HG03571 (cell line): ENCODE results near the gene ULK2.
"Not testable (repeated sequence)": the region's sequence is repeated elsewhere in the genome, so short reads cannot be mapped to it uniquely, and the experiment has no call there.

Source experiments
- ATAC-seq: cut with Tn5 transposase; IDR thresholded peaks from one replicate; pipeline ENCODE4 v1.9.1; 2021; ENCODE audit not compliant: unreplicated experiment

Gene ULK2

GRCh38 chr17:19867329-19868078 is at the start of gene ULK2:
Gene ULK2, minus strand, starts transcription at chr17:19867936. Its CDS starts 519 bp downstream, at chr17:19867417.
- ATAC-seq: no peak

DNA sequence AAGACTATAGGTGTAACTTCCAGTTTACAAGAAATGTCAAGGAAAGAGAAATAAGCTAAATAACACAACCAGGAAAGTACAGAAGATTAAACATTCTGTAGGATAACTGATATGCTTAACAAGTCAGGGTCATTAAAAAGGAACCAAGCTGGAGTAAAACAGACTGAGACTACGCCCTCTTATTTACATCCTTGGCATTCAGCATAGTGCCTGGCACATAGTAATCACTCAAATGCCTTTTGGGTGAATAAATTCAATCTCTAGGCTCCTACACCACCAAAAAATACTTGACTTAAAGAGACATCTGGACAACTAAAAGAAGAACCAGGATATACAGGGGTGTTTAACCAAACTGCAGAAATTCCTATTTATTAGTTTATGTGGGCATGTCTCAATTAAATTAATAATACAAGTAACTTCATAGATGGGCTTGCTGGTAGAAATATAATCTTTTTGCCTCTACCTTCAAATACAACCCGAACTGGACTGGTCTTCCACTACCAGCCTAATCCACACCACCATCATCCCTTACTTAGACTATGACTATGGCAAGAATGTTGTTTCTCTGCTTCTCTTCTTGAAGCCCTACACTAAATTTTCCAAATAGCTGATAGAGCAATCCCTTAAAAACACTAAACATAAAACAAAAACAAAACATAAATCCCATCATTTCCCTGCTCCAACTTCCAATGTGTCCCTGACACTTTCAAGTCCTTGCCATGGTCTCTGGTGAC is 47.7 kb upstream of the ULK2 start:
- no peak for ATAC-seq

- ATAC-seq: no peak
Observed at GRCh38 chr17:19911033-19911432, 43.3 kb upstream of the ULK2 start.

DNA sequence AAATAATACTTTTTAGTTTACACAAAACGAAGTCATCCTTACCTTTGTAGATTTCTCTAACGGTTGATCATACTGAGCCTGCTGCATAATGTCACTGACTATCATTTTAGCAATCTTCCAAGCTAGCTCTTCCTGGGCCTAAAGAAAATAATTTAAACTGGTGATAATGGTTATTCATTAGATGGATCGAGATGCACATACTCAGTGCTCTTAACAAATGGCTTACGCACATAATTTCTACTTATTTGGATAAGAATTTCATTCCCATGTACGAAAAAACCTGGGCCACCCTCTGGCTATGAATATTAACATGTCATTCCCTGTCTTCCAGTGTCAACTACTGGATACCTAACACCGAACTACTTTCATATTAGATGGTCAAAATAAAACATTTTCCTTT is 41.4 kb upstream of the ULK2 start:
- no peak for ATAC-seq

- ATAC-seq: no peak
Observed at GRCh38 chr17:19905502-19905901, 37.8 kb upstream of the ULK2 start.

- no peak for ATAC-seq
Observed at GRCh38 chr17:19904924-19905323, 37.2 kb upstream of the ULK2 start.

DNA sequence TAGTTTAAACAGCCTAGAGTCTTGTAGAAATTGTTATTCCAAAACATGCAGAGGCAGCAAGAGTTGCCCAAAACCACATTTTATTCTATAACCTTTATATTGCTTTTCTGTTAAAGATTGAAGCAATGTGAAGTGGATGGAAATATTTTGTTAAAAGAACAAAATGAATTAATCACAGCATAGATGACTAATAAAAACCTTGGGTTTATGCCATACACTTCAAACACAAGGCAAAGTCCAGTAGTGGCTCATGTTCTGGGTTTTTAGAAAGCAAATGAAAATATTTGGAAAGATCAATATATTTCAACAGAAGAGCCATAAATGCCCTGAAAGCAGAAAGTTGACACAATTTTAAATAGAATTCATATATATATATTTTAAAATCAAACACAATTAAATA is 36.7 kb upstream of the ULK2 start:
- no peak for ATAC-seq

GRCh38 chr17:19900809-19901208 is 33.1 kb upstream of the ULK2 start:
- no peak for ATAC-seq

DNA sequence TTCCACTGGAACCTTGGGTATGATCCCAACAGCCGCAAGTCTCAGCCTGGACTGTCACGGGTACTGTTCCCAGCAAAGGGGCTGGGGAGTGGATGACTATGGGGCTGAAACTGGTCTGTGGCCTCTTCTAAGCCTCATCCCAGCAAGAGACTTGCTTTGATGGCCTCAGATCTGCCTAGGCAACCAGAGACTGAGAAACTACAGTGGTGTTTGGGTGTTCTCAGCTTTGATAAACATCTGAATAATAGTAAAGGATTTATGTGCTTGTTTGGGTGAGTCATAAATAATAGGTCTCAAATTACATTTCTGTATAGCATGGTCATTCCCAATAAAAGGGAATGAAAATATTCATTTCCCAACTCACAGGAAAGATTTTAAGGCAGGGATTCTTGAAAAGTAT is 30.2 kb upstream of the ULK2 start:
- ATAC-seq: no peak

DNA sequence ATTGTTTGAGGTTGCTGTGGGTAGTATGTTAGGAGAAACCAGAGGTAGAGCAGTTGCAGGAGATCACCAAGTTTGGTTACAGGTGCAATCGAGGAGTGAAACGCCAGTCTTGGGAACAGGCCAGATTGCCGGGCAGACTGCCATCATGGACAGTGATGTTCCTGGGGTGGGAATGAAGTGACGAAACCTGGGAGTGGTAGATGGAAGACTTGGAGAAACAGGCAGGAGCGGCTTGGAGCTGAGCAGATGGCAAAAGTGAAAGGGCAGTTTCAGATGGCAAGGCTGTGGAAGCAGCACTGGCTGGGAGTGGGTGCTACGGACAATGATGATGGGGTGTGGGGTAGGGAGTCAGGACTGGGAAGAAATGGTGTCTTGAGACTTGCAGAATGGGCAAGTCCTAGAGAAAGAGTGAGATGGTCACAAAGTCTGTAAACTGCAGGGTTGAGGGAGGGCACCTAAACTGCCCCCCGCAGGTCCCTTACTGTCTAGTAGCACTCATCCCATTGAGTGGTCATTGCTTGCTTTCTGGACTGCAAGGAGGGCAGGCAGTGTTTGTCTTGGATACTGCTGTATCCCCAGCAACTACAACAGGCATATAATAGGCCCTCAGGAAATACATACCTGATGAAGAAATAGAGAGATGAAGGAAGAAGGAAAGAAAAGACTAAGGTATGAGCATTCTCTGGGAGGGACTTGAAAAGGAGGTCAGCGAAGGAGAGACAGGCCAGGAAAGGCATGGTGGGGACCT is 29.5 kb upstream of the ULK2 start:
- no peak for ATAC-seq

DNA sequence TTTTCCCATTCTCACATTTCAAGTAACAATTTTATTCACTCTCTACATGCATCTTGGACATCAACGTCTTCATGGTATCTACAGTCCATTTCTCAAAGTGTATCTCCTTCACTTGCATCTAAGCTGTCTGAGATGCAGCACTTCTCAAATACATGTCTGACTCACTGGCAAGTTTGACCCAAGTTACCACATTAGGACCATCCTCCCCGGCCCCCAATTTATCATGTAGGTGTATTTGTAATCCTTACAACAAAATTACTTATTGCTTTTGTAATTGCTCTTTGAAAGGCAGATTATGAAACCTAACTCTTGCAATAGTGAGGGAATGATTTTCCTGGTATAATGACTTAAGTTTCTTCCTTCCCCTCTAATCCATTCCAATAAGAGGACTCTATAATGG is 28.9 kb upstream of the ULK2 start:
- no peak for ATAC-seq

GRCh38 chr17:19890554-19890953 is 22.8 kb upstream of the ULK2 start:
- not testable (repeated sequence) for ATAC-seq

DNA sequence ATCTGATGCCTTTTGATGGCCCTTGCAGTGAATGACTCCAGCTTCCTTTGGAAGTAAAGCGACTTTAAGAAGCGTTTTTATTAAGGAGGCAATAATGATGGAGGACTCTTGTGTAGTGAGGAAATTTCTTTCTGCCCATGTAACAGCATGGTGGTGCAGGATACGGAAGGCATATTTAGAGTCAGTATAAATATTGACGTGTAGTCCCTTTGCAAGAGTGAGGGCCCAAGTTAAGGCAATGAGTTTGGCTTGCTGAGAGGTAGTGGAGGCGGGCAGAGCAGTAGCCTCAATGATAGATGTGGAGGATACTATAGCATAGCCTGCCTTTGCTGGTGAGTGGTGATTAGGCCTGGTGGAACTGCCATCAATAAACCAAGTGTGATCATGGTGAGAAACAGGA is 22.3 kb upstream of the ULK2 start:
- ATAC-seq: not testable (repeated sequence)

GRCh38 chr17:19886116-19886515 is 18.4 kb upstream of the ULK2 start:
- no peak for ATAC-seq

DNA sequence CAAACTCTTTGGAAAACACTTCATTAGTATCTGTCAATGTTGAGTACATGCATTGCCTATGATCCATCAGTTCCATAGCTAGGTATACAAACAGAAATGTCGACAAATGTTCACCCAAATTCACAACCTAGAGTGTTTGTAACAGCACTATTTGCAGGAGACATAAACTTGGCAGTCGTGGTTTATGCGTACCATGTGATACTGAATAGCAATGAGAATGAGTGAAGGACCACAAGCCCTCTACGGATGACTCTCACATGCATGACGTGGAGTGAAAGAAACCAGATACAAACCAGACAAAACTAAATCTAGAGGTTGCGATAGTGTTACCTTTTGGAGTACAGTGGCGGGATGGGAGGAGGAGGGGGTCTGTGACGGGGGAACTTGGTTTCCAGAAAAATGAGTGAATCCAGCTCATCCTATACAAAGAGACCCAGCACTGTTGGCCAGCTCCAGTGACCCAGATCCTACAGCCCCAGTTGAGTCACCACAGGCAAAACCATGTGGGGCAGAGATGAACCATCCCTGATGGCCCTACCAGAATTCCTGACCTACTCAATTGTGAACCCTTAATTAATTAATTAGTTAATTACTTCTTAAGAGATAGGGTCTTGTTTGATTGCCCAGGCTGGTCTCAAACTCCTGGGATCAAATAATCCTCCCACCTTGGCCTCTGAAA is 15.9 kb upstream of the ULK2 start:
- no peak for ATAC-seq

GRCh38 chr17:19880393-19880792 is 12.7 kb upstream of the ULK2 start:
- no peak for ATAC-seq

DNA sequence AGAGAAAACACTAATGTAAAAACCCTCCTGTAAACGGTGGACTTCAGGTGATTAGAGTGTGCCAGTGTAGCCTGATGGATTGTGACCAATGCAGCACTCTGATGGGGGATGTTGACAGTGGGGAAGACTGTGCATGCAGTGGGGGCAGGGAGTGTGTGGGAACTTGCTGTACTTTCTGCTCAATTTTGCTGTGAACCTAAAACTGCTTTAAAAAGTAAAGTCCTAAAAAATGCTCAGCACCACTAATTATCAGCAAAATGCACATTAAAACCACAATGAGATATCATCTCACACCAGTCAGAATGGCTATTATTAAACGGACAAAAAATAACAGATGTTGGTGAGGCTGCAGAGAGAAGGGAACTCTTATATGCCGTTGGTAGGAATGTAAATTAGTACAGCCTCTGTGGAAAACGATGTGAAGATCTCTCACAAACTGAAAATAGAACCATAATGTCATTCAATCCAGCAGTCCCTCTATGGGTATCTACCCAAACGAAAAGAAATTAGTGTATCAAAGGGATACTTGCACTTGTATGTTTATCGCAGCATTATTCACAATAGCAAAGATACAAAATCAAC is 9.7 kb upstream of the ULK2 start:
- ATAC-seq: no peak

- no peak for ATAC-seq
Observed at GRCh38 chr17:19876529-19877161, 8.9 kb upstream of the ULK2 start.

GRCh38 chr17:19874256-19874655 is 6.5 kb upstream of the ULK2 start:
- ATAC-seq: no peak

GRCh38 chr17:19873346-19873745 is 5.6 kb upstream of the ULK2 start:
- ATAC-seq: no peak

DNA sequence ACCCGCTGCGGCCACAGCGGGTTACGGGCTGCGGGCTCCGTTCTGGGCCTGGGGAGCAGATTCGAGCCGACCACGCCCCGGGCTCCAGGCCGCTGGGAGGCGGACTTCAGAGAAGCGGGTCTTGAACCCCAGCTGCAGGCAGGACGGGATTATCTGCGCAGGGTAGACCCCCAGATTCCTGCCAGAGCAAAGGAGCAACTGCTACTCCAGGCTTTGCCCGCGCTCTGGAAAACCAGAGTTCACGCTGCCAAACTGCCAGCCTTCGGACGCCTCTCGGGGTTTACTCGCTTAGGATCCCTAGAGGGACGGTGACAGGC is 301 bp upstream of the ULK2 start:
- ATAC-seq: no peak
